GM12878 (cell line): ENCODE measurements around the gene ATL3.

Experiments used
- ETV6 ChIP-seq, 2 experiments: fragments of 450-650 bp in 1 of 2; IDR thresholded peaks in 1 of 2; conservative IDR thresholded peaks in 1 of 2; 2 replicates each; pipeline ENCODE4 v1.6.1; 2014; ENCODE audit warnings: antibody characterized with exemption in 1 of 2, borderline replicate concordance in 1 of 2, low read depth in 1 of 2, mild to moderate bottlenecking in 1 of 2, moderate library complexity in 1 of 2
- EZH2 ChIP-seq: IDR thresholded peaks from 2 replicates; pipeline ENCODE4 v1.6.1; 2012; ENCODE audit warnings: low read depth, mild to moderate bottlenecking, control low read depth, inconsistent platforms, low read length, borderline replicate concordance; ENCODE audit not compliant: control insufficient read depth
- POLR2A ChIP-seq: IDR thresholded peaks from 2 replicates; pipeline ENCODE4 v1.6.1; 2011; ENCODE audit warnings: low read depth, mild to moderate bottlenecking, low read length
- POLR2AphosphoS5 ChIP-seq: IDR thresholded peaks from 2 replicates; pipeline ENCODE4 v1.6.1; 2011; ENCODE audit warnings: mild to moderate bottlenecking, low read length, inconsistent platforms
- TF ChIP-seq, protein P1 (sequence below): IDR thresholded peaks from 2 replicates; pipeline ENCODE4 v1.6.1; 2011; ENCODE audit warnings: borderline replicate concordance, low read depth, mild to moderate bottlenecking, moderate library complexity, mixed read lengths, low read length; ENCODE audit not compliant: insufficient read depth; ENCODE audit errors: extremely low read length
- TF ChIP-seq, protein P2 (sequence below), 3 experiments: IDR thresholded peaks in 2 of 3; conservative IDR thresholded peaks in 1 of 3; 2 replicates each; pipeline ENCODE4 v1.5.1; 2011; ENCODE audit warnings: low read depth in 3 of 3, low read length in 3 of 3, mild to moderate bottlenecking in 3 of 3, control low read depth in 2 of 3, moderate library complexity in 2 of 3, inconsistent platforms in 1 of 3, mixed read lengths in 1 of 3; ENCODE audit not compliant: control insufficient read depth in 2 of 3, insufficient read depth in 1 of 3; ENCODE audit errors: extremely low read depth in 1 of 3
- TF ChIP-seq, protein P3 (sequence below): fragments of 450-650 bp; IDR thresholded peaks from 2 replicates; pipeline ENCODE4 v1.6.1; 2016; ENCODE audit warnings: mild to moderate bottlenecking, moderate library complexity, borderline replicate concordance

DNA sequence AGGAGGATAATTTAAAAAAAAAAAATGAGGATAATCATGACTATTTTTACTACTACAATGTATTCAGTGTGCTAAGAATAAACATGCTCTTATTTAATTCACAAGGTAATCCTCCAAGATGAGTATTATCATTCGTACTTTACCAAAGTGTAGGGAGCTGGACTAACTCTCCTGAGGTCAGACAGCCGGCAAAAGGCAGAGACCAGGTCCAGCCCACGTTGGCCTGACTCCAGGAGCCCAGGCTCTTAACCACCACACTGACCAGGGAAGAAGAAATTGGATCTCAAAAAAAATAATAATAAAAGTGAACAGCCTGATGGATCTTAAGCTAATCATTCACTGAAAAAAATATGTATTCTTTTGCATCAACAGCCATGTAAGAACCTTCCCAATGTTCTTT is 82.2 kb downstream of the ATL3 start:
- TF ChIP-seq POLR2AphosphoS5 (no peak), POLR2A (no peak), EZH2 (no peak), ETV6 (conservative IDR thresholded peaks at IDR 0.05 in 1 of 2, IDR thresholded peaks at IDR 0.05 in 1 of 2; ENCODE audit: borderline replicate concordance in 1 of 2, low read depth in 1 of 2) (no peak)
- TF ChIP-seq, protein P1, sequence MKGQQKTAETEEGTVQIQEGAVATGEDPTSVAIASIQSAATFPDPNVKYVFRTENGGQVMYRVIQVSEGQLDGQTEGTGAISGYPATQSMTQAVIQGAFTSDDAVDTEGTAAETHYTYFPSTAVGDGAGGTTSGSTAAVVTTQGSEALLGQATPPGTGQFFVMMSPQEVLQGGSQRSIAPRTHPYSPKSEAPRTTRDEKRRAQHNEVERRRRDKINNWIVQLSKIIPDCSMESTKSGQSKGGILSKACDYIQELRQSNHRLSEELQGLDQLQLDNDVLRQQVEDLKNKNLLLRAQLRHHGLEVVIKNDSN = no peak
- TF ChIP-seq, protein P2, sequence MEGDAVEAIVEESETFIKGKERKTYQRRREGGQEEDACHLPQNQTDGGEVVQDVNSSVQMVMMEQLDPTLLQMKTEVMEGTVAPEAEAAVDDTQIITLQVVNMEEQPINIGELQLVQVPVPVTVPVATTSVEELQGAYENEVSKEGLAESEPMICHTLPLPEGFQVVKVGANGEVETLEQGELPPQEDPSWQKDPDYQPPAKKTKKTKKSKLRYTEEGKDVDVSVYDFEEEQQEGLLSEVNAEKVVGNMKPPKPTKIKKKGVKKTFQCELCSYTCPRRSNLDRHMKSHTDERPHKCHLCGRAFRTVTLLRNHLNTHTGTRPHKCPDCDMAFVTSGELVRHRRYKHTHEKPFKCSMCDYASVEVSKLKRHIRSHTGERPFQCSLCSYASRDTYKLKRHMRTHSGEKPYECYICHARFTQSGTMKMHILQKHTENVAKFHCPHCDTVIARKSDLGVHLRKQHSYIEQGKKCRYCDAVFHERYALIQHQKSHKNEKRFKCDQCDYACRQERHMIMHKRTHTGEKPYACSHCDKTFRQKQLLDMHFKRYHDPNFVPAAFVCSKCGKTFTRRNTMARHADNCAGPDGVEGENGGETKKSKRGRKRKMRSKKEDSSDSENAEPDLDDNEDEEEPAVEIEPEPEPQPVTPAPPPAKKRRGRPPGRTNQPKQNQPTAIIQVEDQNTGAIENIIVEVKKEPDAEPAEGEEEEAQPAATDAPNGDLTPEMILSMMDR (IDR thresholded peaks at IDR 0.05 in 2 of 3, conservative IDR thresholded peaks at IDR 0.05 in 1 of 3; ENCODE audit: control insufficient read depth in 2 of 3, extremely low read depth in 1 of 3, insufficient read depth in 1 of 3, low read depth in 3 of 3, low read length in 3 of 3) = no peak
- TF ChIP-seq, protein P3, sequence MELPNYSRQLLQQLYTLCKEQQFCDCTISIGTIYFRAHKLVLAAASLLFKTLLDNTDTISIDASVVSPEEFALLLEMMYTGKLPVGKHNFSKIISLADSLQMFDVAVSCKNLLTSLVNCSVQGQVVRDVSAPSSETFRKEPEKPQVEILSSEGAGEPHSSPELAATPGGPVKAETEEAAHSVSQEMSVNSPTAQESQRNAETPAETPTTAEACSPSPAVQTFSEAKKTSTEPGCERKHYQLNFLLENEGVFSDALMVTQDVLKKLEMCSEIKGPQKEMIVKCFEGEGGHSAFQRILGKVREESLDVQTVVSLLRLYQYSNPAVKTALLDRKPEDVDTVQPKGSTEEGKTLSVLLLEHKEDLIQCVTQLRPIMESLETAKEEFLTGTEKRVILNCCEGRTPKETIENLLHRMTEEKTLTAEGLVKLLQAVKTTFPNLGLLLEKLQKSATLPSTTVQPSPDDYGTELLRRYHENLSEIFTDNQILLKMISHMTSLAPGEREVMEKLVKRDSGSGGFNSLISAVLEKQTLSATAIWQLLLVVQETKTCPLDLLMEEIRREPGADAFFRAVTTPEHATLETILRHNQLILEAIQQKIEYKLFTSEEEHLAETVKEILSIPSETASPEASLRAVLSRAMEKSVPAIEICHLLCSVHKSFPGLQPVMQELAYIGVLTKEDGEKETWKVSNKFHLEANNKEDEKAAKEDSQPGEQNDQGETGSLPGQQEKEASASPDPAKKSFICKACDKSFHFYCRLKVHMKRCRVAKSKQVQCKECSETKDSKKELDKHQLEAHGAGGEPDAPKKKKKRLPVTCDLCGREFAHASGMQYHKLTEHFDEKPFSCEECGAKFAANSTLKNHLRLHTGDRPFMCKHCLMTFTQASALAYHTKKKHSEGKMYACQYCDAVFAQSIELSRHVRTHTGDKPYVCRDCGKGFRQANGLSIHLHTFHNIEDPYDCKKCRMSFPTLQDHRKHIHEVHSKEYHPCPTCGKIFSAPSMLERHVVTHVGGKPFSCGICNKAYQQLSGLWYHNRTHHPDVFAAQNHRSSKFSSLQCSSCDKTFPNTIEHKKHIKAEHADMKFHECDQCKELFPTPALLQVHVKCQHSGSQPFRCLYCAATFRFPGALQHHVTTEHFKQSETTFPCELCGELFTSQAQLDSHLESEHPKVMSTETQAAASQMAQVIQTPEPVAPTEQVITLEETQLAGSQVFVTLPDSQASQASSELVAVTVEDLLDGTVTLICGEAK = no peak
